Measurements from ENCODE around the gene CDC7.

The CDC7 gene

GRCh38 chr1:91546876-91547275 lies 46.2 kb downstream of the CDC7 start:
- Mint-ChIP-seq H3K9me3 (peaks cover 8% of the 10 kb centered on the region), H3K36me3 (ENCODE audit: low read depth) (peaks cover 8% of the 10 kb centered on the region), H3K4me1 (ENCODE audit: low read depth) (peaks cover 60% of the 10 kb centered on the region), H3K27me3 (ENCODE audit: low read depth) (peaks cover 5% of the 10 kb centered on the region), H3K27ac (peak overlapping the region; percentile 91), H3K4me3 (no peak overlapping the region)
- DNase-seq (ENCODE audit: low spot score), result no peak

- no peak for DNase-seq (ENCODE audit: low spot score)
- Mint-ChIP-seq H3K9me3 (peaks cover 8% of the 10 kb centered on the region), H3K27ac (peak overlapping the region; percentile 91), H3K4me1 (ENCODE audit: low read depth) (peaks cover 71% of the 10 kb centered on the region), H3K36me3 (ENCODE audit: low read depth) (peaks cover 8% of the 10 kb centered on the region), H3K4me3 (peak overlapping the region; percentile 79), H3K27me3 (ENCODE audit: low read depth) (peaks cover 5% of the 10 kb centered on the region)
These were observed 47.9 kb downstream of the CDC7 start for GRCh38 chr1:91548376-91549040.

GRCh38 chr1:91549041-91549735 lies 48.5 kb downstream of the CDC7 start:
- H3K4me1 Mint-ChIP-seq (ENCODE audit: low read depth), result peaks cover 77% of the 10 kb centered on the region
- no peak for DNase-seq (ENCODE audit: low spot score)
- peaks cover 8% of the 10 kb centered on the region for H3K36me3 Mint-ChIP-seq (ENCODE audit: low read depth)
- H3K4me3 Mint-ChIP-seq, result peak overlapping the region; percentile 79
- H3K27ac Mint-ChIP-seq, result peak overlapping the region; percentile 91
- H3K9me3 Mint-ChIP-seq, result peaks cover 8% of the 10 kb centered on the region
- peaks cover 5% of the 10 kb centered on the region for H3K27me3 Mint-ChIP-seq (ENCODE audit: low read depth)

GRCh38 chr1:91550961-91551360 lies 50.3 kb downstream of the CDC7 start:
- H3K9me3 Mint-ChIP-seq, result peaks cover 8% of the 10 kb centered on the region
- H3K27ac Mint-ChIP-seq, result no peak overlapping the region
- peaks cover 8% of the 10 kb centered on the region for H3K36me3 Mint-ChIP-seq (ENCODE audit: low read depth)
- peak overlapping the region; percentile 17 for H3K4me3 Mint-ChIP-seq
- DNase-seq (ENCODE audit: low spot score), result no peak
- H3K4me1 Mint-ChIP-seq (ENCODE audit: low read depth), result peaks cover 88% of the 10 kb centered on the region
- no peaks in the 10 kb centered on the region for H3K27me3 Mint-ChIP-seq (ENCODE audit: low read depth)

- H3K27ac Mint-ChIP-seq, result peak overlapping the region; percentile 16
- DNase-seq (ENCODE audit: low spot score), result no peak
- peaks cover 10% of the 10 kb centered on the region for H3K36me3 Mint-ChIP-seq (ENCODE audit: low read depth)
- H3K4me1 Mint-ChIP-seq (ENCODE audit: low read depth), result peaks cover 94% of the 10 kb centered on the region
- no peaks in the 10 kb centered on the region for H3K27me3 Mint-ChIP-seq (ENCODE audit: low read depth)
- H3K4me3 Mint-ChIP-seq, result peak overlapping the region; percentile 14
- H3K9me3 Mint-ChIP-seq, result peaks cover 8% of the 10 kb centered on the region
These were observed 51.4 kb downstream of the CDC7 start for GRCh38 chr1:91552091-91552490.

- Mint-ChIP-seq H3K4me1 (ENCODE audit: low read depth) (peaks cover 93% of the 10 kb centered on the region), H3K9me3 (peaks cover 8% of the 10 kb centered on the region), H3K27me3 (ENCODE audit: low read depth) (no peaks in the 10 kb centered on the region), H3K36me3 (ENCODE audit: low read depth) (peaks cover 9% of the 10 kb centered on the region), H3K4me3 (no peak overlapping the region), H3K27ac (peak overlapping the region; percentile 16)
- no peak for DNase-seq (ENCODE audit: low spot score)
These were observed 51.9 kb downstream of the CDC7 start for GRCh38 chr1:91552596-91552995.

- Mint-ChIP-seq H3K4me1 (ENCODE audit: low read depth) (peaks cover 92% of the 10 kb centered on the region), H3K27me3 (ENCODE audit: low read depth) (no peaks in the 10 kb centered on the region), H3K9me3 (peaks cover 8% of the 10 kb centered on the region), H3K36me3 (ENCODE audit: low read depth) (peaks cover 9% of the 10 kb centered on the region), H3K27ac (peak overlapping the region; percentile 49), H3K4me3 (no peak overlapping the region)
- no peak for DNase-seq (ENCODE audit: low spot score)
These were observed 52.5 kb downstream of the CDC7 start for GRCh38 chr1:91553177-91553591.

- peak overlapping the region; percentile 65 for H3K4me3 Mint-ChIP-seq
- peak overlapping the region; percentile 99 for H3K27ac Mint-ChIP-seq
- peaks cover 88% of the 10 kb centered on the region for H3K4me1 Mint-ChIP-seq (ENCODE audit: low read depth)
- peaks cover 8% of the 10 kb centered on the region for H3K9me3 Mint-ChIP-seq
- H3K36me3 Mint-ChIP-seq (ENCODE audit: low read depth), result peaks cover 9% of the 10 kb centered on the region
- no peak for DNase-seq (ENCODE audit: low spot score)
- H3K27me3 Mint-ChIP-seq (ENCODE audit: low read depth), result no peaks in the 10 kb centered on the region
These were observed 54.6 kb downstream of the CDC7 start for GRCh38 chr1:91555074-91555730.

- Mint-ChIP-seq H3K36me3 (ENCODE audit: low read depth) (peaks cover 6% of the 10 kb centered on the region), H3K4me1 (ENCODE audit: low read depth) (peaks cover 85% of the 10 kb centered on the region), H3K9me3 (peaks cover 1% of the 10 kb centered on the region), H3K4me3 (peak overlapping the region; percentile 65), H3K27ac (peak overlapping the region; percentile 99), H3K27me3 (ENCODE audit: low read depth) (no peaks in the 10 kb centered on the region)
- peak; percentile 84 for DNase-seq (ENCODE audit: low spot score)
These were observed 55.3 kb downstream of the CDC7 start for GRCh38 chr1:91555821-91556531.

- H3K9me3 Mint-ChIP-seq, result no peaks in the 10 kb centered on the region
- H3K4me3 Mint-ChIP-seq, result peak overlapping the region; percentile 65
- no peaks in the 10 kb centered on the region for H3K27me3 Mint-ChIP-seq (ENCODE audit: low read depth)
- DNase-seq (ENCODE audit: low spot score), result peak; percentile 38
- peak overlapping the region; percentile 99 for H3K27ac Mint-ChIP-seq
- H3K4me1 Mint-ChIP-seq (ENCODE audit: low read depth), result peaks cover 83% of the 10 kb centered on the region
- peaks cover 7% of the 10 kb centered on the region for H3K36me3 Mint-ChIP-seq (ENCODE audit: low read depth)
These were observed 55.9 kb downstream of the CDC7 start for GRCh38 chr1:91556556-91556955.

- Mint-ChIP-seq H3K9me3 (no peaks in the 10 kb centered on the region), H3K27ac (peak overlapping the region; percentile 99), H3K4me3 (peak overlapping the region; percentile 65), H3K36me3 (ENCODE audit: low read depth) (peaks cover 7% of the 10 kb centered on the region), H3K27me3 (ENCODE audit: low read depth) (no peaks in the 10 kb centered on the region), H3K4me1 (ENCODE audit: low read depth) (peaks cover 82% of the 10 kb centered on the region)
- DNase-seq (ENCODE audit: low spot score), result no peak
These were observed 56.5 kb downstream of the CDC7 start for GRCh38 chr1:91557039-91557690.

GRCh38 chr1:91557826-91558225 lies 57.2 kb downstream of the CDC7 start:
- H3K36me3 Mint-ChIP-seq (ENCODE audit: low read depth), result peaks cover 6% of the 10 kb centered on the region
- H3K27me3 Mint-ChIP-seq (ENCODE audit: low read depth), result no peaks in the 10 kb centered on the region
- H3K27ac Mint-ChIP-seq, result no peak overlapping the region
- no peak for DNase-seq (ENCODE audit: low spot score)
- no peak overlapping the region for H3K4me3 Mint-ChIP-seq
- H3K4me1 Mint-ChIP-seq (ENCODE audit: low read depth), result peaks cover 76% of the 10 kb centered on the region
- H3K9me3 Mint-ChIP-seq, result no peaks in the 10 kb centered on the region

- H3K9me3 Mint-ChIP-seq, result peaks cover 4% of the 10 kb centered on the region
- H3K4me3 Mint-ChIP-seq, result no peak overlapping the region
- H3K36me3 Mint-ChIP-seq (ENCODE audit: low read depth), result peaks cover 12% of the 10 kb centered on the region
- H3K27me3 Mint-ChIP-seq (ENCODE audit: low read depth), result no peaks in the 10 kb centered on the region
- DNase-seq (ENCODE audit: low spot score), result no peak
- H3K4me1 Mint-ChIP-seq (ENCODE audit: low read depth), result peaks cover 63% of the 10 kb centered on the region
- no peak overlapping the region for H3K27ac Mint-ChIP-seq
These were observed 58.5 kb downstream of the CDC7 start for GRCh38 chr1:91559046-91559750.

Measured in T-helper 2 cell treated with Interferon-gamma antibody and Interleukin-4, amounts not matched to agents 5 μg/mL and 100 μg/mL, for 36 hours (primary cell).